Epithelial cell of esophagus (primary cell): Measurements from ENCODE around the gene MRC2.

Source experiments
- DNase-seq: peaks from one replicate; pipeline ENCODE4 v3.0.0; 2010; ENCODE audit warnings: low read depth
- H3K4me3 ChIP-seq: 2 replicates; pipeline ENCODE4 v1.5.1; 2011; ENCODE audit warnings: mild to moderate bottlenecking, low read length, control low read depth
- TF ChIP-seq, protein P1 (sequence below): IDR thresholded peaks from 2 replicates; pipeline ENCODE4 v1.5.1; 2011; ENCODE audit warnings: low read depth, mild to moderate bottlenecking, low read length, control low read depth, inconsistent platforms; ENCODE audit not compliant: insufficient read depth; ENCODE audit errors: missing control alignments

Gene MRC2

DNA sequence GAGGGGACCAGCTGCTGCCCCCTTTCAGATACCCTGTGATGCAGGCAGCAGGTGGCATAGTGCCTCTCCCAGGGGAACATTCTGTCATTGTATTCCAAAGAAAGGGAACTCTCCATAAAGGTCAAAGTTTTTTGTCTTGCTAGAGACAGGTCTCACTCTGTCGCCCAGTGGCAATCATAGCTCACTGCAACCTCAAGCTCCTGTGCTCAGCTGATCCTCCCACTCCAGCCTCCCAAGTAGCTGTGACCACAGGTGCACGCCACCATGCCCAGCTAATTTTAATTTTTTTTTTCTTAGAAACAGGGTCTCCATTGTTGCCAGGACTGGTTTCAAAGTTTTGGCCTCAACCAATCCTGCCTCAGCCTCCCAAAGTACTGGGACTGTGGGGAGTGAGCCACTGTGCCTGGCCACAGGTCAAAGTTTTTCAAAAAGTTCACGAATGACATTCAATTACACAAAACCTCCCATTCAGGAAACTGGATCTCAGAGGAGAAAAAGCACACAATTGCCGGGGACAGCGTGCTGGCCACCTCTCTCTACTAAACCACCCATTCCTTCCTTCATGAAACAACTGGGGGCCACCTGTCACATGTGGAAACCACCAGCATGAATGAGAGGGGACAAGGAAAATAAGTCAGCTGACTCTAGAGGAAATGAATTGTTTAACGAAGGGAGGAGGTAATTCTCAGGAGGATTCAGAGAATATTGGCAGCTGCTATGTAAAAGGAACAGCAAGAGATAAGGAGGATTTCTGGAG is 100.6 kb downstream of the MRC2 start:
- DNase-seq, result no peak
- H3K4me3 ChIP-seq, result no peak overlapping the region
- TF ChIP-seq, protein P1, sequence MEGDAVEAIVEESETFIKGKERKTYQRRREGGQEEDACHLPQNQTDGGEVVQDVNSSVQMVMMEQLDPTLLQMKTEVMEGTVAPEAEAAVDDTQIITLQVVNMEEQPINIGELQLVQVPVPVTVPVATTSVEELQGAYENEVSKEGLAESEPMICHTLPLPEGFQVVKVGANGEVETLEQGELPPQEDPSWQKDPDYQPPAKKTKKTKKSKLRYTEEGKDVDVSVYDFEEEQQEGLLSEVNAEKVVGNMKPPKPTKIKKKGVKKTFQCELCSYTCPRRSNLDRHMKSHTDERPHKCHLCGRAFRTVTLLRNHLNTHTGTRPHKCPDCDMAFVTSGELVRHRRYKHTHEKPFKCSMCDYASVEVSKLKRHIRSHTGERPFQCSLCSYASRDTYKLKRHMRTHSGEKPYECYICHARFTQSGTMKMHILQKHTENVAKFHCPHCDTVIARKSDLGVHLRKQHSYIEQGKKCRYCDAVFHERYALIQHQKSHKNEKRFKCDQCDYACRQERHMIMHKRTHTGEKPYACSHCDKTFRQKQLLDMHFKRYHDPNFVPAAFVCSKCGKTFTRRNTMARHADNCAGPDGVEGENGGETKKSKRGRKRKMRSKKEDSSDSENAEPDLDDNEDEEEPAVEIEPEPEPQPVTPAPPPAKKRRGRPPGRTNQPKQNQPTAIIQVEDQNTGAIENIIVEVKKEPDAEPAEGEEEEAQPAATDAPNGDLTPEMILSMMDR, result no peak

DNA sequence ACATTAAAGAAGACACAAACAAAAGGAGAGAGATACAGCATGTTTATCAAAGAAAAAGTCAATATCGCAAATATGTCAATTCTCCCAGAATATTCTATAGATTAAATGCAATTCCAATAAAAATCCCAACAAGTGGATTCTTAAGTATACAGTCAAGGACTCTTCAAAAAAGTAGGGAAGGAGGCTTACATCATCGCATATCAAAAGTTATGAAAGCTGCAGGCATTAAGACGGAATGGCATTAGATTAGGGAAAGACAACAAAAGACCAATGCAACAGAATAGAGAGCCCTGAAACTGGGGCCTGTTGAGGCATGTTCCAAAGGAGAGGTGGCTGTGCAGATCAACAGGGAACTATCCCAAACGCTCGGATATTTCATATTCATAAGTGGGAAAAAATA is 104.7 kb downstream of the MRC2 start:
- DNase-seq, result peak; percentile 91
- no peak overlapping the region for H3K4me3 ChIP-seq
- TF ChIP-seq, protein P1, result no peak

DNA sequence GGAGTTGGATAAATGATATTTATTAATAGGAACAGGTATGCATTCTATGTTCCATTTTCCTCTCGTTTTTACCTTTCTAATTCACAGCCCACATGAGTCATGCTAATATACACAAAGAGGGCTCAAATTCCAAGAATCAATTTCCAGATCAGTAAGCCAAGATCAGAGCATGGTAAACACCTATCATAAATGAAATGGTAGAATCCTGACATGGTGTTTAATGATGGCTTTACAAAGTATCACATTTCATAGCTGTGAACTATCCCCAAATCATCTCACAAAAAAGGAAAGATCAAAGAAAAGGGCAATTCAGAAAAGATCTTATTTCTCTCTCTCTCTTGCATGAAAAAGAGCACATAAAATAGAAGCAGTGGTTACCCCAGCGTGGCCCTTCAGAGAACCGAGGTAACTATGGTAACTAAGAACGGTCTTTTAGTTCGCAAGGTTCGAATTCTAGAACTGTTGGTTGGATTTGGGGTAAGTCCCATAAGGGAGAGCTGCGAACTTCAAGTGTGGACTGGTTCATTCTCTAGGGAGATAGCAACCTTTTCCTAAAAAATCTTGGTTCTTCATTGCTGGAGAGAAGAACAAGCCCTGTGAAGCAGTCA is 107.7 kb downstream of the MRC2 start:
- H3K4me3 ChIP-seq, result no peak overlapping the region
- TF ChIP-seq, protein P1, result no peak
- DNase-seq, result no peak

DNA sequence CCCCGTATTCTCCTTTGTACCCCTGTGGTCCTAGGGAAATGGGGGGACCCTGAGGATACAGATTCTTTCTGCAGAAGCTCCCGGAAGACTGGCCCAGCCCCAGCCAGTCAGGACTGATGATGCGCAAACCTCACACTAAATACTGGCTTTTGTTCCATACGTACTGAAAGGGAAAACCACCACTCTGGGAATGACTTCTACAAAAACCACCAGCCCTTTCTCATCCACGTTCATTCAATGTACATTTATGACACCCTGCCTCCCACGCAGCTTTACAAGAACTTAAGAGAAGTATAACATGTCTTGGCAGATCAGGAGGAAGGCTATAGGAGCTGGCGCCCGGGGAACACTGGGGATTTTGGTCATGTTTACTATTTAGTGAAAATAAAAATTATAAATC is 110.0 kb downstream of the MRC2 start:
- peak; percentile 86 for DNase-seq
- no peak overlapping the region for H3K4me3 ChIP-seq
- TF ChIP-seq, protein P1, result no peak

DNA sequence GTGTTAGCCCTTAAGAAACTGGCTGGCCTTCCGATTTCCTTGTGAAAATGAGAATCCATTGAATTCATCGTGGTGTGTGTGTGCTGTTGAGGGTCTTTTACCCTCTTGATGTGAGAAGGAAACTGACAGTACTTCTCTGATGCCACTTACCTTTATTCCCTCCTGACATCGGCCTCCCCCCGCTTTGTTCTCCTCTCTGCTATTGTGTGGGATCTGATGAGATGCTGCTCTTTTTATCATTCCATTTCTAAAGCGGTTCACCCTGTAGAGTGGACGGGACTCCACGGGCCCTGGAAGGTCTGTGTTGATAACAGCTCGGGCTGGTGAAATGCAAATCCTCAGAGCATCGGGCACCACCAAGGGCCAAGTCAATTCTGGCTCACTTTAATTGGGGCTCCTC is 110.8 kb downstream of the MRC2 start:
- DNase-seq, result no peak
- no peak overlapping the region for H3K4me3 ChIP-seq
- TF ChIP-seq, protein P1, result no peak

DNA sequence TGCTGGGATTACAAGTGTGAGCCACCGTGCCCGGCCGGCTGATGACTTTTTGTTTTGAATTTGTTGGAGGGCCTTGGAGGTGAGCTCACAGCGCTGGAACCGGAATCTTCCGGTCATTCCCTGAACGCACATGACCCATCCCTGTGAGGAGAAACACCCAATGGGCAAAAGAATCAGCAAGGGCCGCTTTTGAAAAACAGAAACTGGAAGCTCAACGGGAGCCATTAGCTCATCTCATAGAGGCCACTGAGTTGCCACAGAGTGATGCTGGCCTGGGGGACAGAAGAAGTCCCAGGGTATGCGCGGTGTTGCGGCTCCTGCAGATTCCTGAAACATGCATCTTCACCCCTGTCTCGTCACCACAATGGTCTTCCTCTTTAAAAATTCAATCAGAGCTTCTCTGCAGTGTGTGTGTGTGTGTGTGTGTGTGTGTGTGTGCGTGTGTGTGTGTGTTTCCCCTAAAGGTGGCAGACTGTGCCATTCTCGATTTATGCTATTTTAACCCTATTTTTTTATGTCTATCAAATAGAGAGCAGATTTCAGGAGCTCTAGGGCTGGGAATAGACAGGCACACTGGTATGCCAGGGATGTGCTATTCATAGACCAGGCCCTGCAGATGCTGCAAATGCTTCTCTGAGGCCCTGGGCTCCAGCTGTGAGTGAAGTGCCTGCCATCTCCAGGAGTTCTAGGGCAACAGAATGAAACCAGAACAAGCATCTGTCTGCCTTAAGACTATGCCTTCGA is 112.3 kb downstream of the MRC2 start:
- DNase-seq, result no peak
- TF ChIP-seq, protein P1, result no peak
- H3K4me3 ChIP-seq, result no peak overlapping the region
